GM21737 (cell line): ENCODE measurements around the gene DACT2.
"Not testable (repeated sequence)": the region's sequence is repeated elsewhere in the genome, so short reads cannot be mapped to it uniquely, and the experiment has no call there.

Source experiments
- ATAC-seq: cut with Tn5 transposase; IDR thresholded peaks from one replicate; pipeline ENCODE4 v1.9.1; 2021; ENCODE audit warnings: mild to moderate bottlenecking, moderate library complexity; ENCODE audit not compliant: unreplicated experiment

DACT2 gene, protein sequence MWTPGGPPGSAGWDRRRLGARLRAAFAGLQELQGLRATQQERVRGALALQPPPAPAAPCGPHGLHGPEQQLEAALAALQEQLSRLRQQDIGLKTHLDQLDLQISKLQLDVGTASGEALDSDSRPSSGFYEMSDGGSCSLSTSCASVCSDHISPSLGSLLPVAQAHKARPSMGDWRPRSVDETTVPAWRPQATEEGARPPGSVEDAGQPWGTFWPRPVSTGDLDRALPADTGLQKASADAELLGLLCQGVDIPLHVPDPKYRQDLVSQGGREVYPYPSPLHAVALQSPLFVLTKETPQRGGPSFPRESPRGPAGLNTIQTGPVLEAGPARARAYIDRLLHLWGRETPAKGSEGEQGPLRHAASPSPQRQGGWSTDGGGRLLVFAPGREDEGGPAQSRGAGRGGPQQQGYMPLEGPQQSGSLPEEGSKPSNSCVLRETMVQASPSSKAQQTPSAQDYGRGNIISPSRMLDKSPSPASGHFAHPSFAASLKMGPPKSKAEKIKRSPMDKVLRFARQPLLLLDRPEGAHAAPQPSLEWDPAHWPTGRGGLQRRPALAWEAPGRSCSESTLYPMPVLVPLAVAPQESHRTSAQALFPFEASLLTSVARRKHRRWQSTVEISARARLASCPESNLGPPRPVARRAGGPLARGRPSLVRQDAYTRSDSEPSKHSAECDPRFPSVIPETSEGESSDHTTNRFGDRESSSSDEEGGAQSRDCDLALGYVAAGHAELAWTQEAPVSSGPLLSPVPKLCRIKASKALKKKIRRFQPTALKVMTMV

GRCh38 chr6:168319279-168320111 is at the start of gene DACT2:
DACT2 (minus strand) TSS chr6:168319777; CDS start chr6:168319633, 144 bp downstream.
- no peak for ATAC-seq

DNA sequence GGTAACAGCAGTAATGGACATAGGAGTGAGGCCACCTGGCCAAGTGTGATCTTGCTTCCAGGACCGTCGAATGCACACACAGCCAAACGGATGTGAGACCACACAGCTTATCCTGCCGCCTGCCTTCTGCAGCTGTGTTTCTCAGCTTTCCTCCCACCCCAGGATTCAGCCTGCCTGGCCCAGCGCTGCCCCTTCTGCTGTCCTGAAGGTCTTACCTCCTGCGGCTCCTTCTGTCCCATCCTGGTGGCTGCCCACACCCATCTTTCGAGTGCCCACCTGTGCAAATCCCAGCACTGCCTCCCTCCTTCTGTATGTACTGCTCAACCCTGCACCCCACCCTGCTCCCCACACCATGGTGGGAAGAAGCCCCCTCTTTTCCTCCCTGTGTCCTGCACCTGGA is 49.4 kb upstream of the DACT2 start:
- no peak for ATAC-seq

- no peak for ATAC-seq
Measured at GRCh38 chr6:168368066-168368820, 48.7 kb upstream of the DACT2 start.

DNA sequence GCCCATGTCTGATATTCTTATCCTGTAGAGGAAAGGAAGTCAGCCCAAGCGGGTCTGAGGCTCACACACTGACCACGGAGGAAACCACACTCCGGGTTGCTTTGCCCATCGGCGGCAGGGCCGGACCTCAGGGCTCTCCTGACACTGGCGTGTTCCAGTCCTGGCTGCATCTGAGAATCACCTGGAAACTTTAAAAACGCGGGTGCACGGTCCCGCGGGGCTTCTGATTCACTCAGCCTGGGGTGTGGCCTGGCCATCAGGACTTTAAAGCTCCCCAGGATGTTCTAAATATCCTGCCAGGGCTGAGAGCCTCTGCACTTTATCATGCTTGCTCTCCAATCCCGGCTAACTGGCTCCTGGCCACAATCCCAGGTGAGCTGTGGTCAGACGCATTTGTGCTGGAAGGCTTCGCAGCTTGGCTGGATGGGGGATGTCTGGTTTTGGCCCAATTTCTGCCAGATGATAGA is 47.7 kb upstream of the DACT2 start:
- no peak for ATAC-seq

- no peak for ATAC-seq
Measured at GRCh38 chr6:168366473-168366872, 46.9 kb upstream of the DACT2 start.

GRCh38 chr6:168365422-168366165 is 46.0 kb upstream of the DACT2 start:
- ATAC-seq, result no peak

DNA sequence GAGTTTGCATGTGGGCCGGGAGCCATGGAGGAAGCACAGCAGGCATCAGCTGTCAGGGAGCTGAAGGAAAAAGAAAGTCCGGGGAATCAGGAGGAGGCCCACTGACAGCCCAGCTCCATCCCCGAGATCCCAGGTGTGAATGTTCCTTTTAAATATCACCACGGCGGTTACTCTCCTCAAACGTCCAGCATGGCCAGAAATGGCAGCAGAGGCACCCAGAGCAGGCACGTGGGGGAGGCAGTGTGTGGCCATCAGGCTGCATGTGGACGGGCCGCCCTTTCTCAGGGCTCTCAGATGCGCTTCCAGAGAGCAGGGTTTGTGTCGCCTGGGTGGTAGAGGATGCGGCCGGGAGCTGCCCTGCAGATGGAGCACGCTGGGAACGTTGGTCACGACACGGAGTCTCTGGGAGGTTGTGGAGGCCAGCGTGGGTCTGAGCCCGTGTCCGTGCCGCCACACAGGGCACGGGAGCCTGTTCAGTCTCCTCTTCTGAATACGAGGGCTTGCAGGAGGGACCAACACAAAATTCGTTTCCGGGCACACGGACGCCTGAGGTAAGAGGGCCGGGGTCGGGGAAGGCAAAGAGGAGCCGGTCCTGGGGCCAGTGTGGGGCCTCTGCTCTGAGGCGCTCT is 45.3 kb upstream of the DACT2 start:
- ATAC-seq, result no peak

- no peak for ATAC-seq
Measured at GRCh38 chr6:168363811-168364792, 44.5 kb upstream of the DACT2 start.

DNA sequence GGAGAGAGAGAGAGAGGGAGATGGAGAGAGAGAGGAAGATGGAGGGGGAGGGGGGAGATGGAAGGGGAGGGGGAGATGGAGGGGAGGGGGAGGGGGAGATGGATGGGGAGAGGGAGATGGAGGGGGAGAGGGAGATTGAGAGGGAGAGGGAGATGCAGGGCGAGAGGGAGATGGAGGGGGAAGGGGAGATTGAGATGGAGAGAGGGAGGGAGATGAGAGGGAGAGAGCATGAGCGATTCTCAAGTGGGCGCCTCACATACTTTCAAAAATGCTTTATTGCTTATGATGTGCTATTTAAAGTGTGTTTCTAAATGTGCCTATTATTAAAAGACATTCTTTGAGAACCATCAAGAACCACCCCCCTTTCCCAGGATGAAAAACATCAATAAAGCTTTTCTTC is 43.7 kb upstream of the DACT2 start:
- ATAC-seq, result no peak

DNA sequence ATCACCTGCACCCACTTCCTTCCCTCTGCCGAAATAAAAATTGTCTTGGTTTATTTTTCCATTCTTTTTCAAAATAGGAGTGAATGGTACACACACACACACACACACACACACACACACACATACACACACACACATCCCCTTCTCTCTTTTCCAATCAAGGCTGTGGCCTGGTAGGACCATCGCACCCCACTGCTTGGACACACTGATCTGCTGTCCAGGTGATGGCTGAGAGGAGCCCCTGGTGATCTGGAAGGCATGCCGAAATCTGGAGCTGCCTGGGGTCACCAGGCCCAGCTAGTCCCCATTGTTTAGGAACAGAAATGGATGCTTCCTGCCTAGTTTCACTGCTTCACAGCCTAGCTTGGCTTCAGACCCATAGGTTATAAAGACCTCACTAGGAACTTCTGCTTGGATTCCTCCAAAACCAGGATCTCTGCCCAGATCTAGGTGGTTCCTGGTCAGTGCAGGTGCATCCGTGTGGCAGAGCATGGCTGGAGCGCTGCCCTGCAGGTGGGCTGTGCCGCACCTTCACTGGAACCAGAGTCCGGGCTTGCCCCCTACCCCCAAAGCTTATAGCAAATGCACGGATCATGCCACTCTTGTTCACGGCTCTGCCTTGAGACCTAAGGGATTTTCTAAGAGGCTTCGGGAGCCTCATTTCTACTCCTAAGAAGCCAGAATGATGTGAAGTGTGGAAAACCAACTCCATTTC is 42.9 kb upstream of the DACT2 start:
- no peak for ATAC-seq

DNA sequence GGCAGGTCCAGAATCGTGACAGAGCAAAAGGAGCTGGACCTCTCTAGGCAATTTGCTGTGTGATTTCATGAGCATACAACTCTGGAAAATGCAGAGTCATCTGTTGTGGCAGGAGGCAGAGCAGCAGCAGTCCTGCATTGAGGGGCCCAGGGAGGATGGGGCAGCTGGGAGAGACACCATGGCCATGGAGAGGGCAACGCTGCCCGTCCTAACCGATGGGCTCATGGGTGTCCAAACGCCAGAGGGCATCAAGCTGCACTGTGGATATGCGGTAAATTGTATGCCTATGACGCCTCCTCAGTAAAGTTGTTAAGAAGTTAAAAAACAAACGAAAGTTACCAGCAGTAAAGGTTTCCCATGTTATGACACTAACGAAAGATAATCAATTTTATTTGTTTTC is 42.2 kb upstream of the DACT2 start:
- ATAC-seq, result no peak

DNA sequence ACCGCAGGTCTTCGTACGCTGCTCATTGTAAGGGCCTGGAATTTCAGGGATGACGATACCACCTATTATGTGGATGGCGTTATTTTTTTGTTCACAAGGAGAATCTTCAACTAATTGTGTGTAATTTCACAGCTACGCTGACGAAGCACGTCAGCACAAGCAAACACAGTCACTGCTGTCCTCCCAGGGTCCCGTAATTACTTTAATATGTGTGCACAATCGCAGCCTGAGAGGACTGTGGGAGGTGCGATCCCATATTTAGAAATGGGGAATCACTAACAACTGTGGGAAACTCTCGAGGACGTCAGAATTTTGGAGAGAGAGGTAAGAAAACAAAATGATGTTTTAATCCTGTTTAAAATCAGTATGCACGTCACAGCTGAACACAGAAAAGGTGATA is 40.2 kb upstream of the DACT2 start:
- ATAC-seq, result no peak

GRCh38 chr6:168358842-168359420 is 39.4 kb upstream of the DACT2 start:
- ATAC-seq, result no peak

DNA sequence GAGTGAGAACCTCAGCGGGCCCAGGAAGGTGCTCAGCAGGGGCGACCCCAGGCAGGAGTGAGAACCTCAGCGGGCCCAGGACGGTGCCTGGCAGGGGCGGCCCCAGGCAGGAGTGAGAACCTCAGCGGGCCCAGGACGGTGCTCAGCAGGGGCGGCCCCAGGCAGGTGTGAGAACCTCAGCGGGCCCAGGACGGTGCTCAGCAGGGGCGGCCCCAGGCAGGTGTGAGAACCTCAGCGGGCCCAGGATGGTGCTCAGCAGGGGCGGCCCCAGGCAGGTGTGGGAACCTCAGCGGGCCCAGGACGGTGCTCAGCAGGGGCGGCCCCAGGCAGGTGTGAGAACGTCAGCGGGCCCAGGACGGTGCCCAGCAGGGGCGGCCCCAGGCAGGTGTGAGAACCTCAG is 37.3 kb upstream of the DACT2 start:
- not testable (repeated sequence) for ATAC-seq

- no peak for ATAC-seq
Measured at GRCh38 chr6:168355716-168356522, 36.3 kb upstream of the DACT2 start.

GRCh38 chr6:168354338-168354737 is 34.8 kb upstream of the DACT2 start:
- ATAC-seq, result no peak
